ENCODE data around the gene KRTAP4-8. TPM values are rescaled to one million over a fixed set of nuclear protein-coding genes. Genes with fewer than 3 reads are reported as not detected.
"Not testable (repeated sequence)": the region's sequence is repeated elsewhere in the genome, so short reads cannot be mapped to it uniquely, and the experiment has no call there.

The KRTAP4-8 gene
- polyA plus RNA-seq (ENCODE audit: insufficient read length), result not detected

GRCh38 chr17:41098042-41098441 lies at the start of gene KRTAP4-8:
TSS of gene KRTAP4-8 (minus strand) at chr17:41098142. CDS start at chr17:41098084, 58 bp downstream.
- no peak for DNase-seq (ENCODE audit: low read depth)

- DNase-seq (ENCODE audit: low read depth), result no peak
These were observed 47.3 kb upstream of the KRTAP4-8 start for GRCh38 chr17:41145261-41145660.

- DNase-seq (ENCODE audit: low read depth), result no peak
These were observed 46.9 kb upstream of the KRTAP4-8 start for GRCh38 chr17:41144846-41145245.

DNA sequence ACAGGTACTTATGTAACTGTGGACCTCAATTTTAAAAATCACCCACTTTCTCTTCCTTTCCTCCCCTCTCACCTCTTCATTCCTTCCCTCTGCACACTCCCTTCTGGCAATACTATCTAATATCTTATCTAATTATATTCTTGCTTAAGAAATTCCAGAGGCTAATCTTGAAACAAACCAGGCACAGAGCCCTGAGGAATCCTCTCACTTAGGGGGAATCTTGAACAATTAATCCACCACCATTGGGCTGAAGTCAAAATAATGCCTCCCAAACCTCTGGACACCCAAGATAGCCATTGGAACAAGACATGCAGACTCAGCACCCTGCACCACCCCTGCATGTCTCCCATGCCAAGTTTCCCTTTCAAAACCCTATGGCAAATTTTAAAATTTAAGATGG lies 43.4 kb upstream of the KRTAP4-8 start:
- DNase-seq (ENCODE audit: low read depth), result no peak

GRCh38 chr17:41140360-41141131 lies 42.6 kb upstream of the KRTAP4-8 start, which contains the start of gene KRTAP4-6:
TSS of gene KRTAP4-6 (minus strand) at chr17:41140544. CDS start at chr17:41140487, 57 bp downstream.
- no peak for DNase-seq (ENCODE audit: low read depth)

- DNase-seq (ENCODE audit: low read depth), result not testable (repeated sequence)
These were observed 41.9 kb upstream of the KRTAP4-8 start for GRCh38 chr17:41139865-41140264.

DNA sequence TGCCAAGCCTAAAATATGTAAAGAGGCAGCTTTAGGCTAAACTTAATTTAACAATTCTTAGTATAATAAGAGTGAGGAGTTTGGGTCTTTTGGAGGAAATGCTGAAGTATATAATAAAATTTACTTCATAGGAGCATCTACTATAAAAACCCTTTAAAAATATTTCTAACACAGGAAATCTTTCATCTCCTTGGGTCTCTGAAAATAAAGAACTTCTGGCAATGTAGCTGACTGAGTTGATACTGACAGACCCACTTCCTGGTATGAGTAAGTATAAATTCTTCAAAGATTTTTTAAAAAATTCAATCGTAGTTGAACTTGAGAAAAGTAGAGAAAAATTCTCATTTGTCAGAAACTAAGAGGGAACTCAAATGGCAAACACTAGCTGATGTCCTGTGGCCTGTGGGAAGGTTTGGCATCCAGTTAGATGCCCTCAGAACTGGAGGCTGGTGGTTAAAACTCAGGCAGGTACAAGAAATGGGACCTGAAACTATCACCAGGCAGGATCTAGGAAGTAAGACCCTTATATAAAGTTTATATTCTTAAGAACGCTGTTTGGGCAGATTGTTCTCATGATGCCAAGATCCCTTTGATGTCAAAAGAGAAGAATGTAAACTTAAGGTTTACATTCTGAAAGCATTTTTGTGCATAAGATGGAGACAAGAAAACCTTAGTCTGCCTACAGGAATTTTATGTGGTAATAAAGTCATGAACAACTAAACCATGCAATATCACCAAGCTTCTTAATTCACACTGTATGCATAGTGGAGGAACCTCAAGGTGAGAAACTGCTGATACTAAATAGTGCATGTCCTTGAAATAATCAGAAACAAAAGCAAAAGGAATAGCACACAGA lies 36.2 kb upstream of the KRTAP4-8 start:
- no peak for DNase-seq (ENCODE audit: low read depth)

GRCh38 chr17:41131979-41132378 lies 34.0 kb upstream of the KRTAP4-8 start:
- DNase-seq (ENCODE audit: low read depth), result no peak

DNA sequence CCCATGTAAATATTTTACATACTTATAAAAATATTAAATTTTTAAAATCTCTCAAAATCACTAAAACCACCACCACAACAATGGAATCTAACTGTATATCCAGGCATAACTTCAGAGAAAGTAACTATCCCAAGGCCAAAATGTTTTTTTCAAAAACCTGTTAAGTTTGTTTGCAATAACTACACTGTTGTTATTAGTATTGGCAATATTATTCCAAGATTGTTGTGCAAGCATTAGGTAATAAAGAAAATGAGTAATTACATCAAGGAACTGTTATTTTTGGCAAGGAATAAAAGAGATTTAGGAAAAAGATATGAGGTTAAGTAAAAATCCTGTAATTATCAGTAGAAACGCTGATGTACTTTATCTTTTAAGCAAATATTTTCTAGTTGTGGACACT lies 29.4 kb upstream of the KRTAP4-8 start:
- DNase-seq (ENCODE audit: low read depth), result no peak

DNA sequence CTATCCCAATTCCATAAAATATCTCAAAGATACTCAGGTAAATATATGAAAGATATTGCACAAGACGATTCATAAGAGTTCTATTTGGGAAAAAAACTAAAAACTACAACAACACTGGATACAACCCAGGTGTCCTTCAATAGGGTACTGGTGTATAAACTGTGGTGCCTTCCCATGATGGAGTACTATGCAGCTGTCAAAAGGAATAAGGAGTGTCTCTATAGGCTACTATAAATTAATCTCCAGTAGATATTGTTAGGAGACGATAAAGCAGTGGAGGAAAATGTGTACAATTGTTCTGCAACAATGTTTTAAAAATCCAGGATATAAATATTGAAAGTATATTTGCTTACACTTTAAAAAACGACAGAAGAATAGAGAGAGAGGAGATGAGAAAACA lies 28.5 kb upstream of the KRTAP4-8 start:
- DNase-seq (ENCODE audit: low read depth), result no peak

DNA sequence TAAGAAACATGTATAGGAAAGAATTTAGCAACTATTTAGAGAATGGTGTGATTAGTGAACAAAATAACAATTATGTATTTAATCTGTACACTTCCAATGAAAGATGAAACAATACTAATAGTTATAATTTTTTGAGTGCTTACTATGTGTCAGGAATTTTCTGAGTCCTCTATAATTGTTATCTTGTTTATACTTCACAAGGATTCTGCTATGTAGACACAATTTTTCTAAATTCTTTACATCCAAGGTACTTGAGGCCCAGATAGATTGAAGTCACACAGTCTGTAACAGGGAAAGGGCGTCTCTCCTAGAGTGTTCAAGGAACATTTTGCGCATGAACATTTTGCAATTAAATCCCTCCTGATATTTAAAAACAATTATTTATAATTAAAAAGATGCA lies 27.1 kb upstream of the KRTAP4-8 start:
- DNase-seq (ENCODE audit: low read depth), result no peak

GRCh38 chr17:41123991-41124371 lies 26.0 kb upstream of the KRTAP4-8 start, which contains the start of gene KRTAP4-12:
TSS of gene KRTAP4-12 (minus strand) at chr17:41124182. CDS start at chr17:41124122, 60 bp downstream.
- DNase-seq (ENCODE audit: low read depth), result not testable (repeated sequence)

- DNase-seq (ENCODE audit: low read depth), result not testable (repeated sequence)
These were observed 25.5 kb upstream of the KRTAP4-8 start for GRCh38 chr17:41123292-41123990.

- no peak for DNase-seq (ENCODE audit: low read depth)
These were observed 23.8 kb upstream of the KRTAP4-8 start for GRCh38 chr17:41121742-41122141.

GRCh38 chr17:41119696-41120690 lies 22.1 kb upstream of the KRTAP4-8 start:
- not testable (repeated sequence) for DNase-seq (ENCODE audit: low read depth)

DNA sequence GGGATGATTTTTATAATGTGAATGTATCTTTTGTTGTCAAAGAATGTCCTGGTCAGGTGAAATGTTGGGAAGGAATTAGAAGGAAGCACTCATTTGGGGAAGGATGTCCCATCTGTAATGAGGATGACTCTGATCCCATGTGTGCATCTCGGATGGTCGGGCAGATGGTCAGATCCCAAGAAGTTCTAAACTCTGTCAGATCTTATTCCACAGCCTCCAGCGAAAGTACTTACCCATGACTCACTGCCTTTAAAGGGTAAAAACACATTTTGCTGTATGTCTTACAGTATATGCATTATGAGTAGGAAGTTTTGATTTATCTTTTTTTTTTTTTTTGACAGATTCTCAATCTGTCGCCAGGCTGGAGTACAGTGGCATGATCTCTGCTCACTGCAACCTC lies 20.8 kb upstream of the KRTAP4-8 start:
- DNase-seq (ENCODE audit: low read depth), result no peak

GRCh38 chr17:41117846-41118386 lies 20.0 kb upstream of the KRTAP4-8 start, which contains the start of gene KRTAP4-11:
TSS of gene KRTAP4-11 (minus strand) at chr17:41118373. CDS start at chr17:41118315, 58 bp downstream.
- DNase-seq (ENCODE audit: low read depth), result not testable (repeated sequence)

GRCh38 chr17:41116297-41116696 lies 18.4 kb upstream of the KRTAP4-8 start:
- no peak for DNase-seq (ENCODE audit: low read depth)

DNA sequence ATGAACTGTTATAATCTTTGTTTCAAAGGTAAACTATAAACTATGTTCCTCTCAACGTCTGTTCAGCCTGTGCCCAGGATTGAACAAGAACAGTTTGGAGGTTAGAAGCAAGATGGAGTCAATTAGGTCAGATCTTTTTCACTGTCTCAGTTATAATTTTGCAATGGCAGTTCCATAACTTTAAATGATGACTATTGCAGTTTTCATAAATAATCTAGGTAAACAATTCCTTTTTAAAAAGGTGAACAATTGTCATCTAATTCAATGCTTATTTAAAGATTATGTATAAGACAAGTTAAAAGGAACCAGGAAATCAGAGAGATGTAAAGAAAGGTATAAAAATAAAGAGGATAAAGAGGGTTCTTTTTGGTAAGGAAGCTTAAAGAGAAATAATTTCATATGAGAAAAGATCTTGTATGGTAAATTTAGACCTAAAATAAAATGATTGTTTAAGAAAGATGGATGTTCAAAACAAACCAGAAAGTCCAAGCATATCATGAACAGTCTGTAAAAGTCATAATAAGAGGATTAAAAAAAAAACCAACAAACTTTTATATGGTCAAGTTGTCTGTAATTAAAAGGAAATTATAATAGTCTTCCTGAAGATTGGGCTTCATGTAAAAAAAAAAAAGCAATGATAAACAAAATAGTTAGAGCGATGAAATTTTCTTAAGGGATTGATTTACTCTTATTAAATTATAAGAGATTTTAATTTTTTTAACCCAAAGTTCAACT lies 13.4 kb upstream of the KRTAP4-8 start:
- no peak for DNase-seq (ENCODE audit: low read depth)

Data from forelimb muscle (tissue), 1 donor.